Activated CD4-positive, alpha-beta T cell treated with anti-CD3 and anti-CD28 coated beads, Interleukin-2, amount 50 U/mL, for 48 hours (primary cell): ENCODE results near the gene KAT8.

Source experiments
- DNase-seq, 2 experiments: peaks; one replicate each; pipeline ENCODE4 v3.0.0-alpha.2; 2020

KAT8 gene

GRCh38 chr16:31117384-31118222 lies at the start of gene KAT8:
Gene KAT8 (plus strand): TSS chr16:31117664. CDS start chr16:31117682, 18 bp downstream.
- DNase-seq: peak; percentile 98 to 99

- no peak for DNase-seq
Observed at GRCh38 chr16:31071861-31072260, 45.6 kb upstream of the KAT8 start.

GRCh38 chr16:31072540-31073141 lies 44.8 kb upstream of the KAT8 start:
- DNase-seq: peak in 1 of 2 experiments; percentile 55

- peak; percentile 93 for DNase-seq
Observed at GRCh38 chr16:31073142-31073969, 44.1 kb upstream of the KAT8 start.

- DNase-seq: peak; percentile 98
Observed at GRCh38 chr16:31073970-31074813, 43.3 kb upstream of the KAT8 start, which contains the start of the genes ZNF646 and ZNF668. Gene ZNF646 (plus strand): TSS chr16:31074422. CDS start chr16:31076325, 1,903 bp downstream. Gene ZNF668 (minus strand): TSS chr16:31074240. CDS start chr16:31064459, 9,781 bp downstream.

GRCh38 chr16:31074814-31075183 lies 42.7 kb upstream of the KAT8 start:
- DNase-seq: no peak

- no peak for DNase-seq
Observed at GRCh38 chr16:31076319-31076718, 41.1 kb upstream of the KAT8 start.

GRCh38 chr16:31077024-31077423 lies 40.4 kb upstream of the KAT8 start:
- no peak for DNase-seq

- no peak for DNase-seq
Observed at GRCh38 chr16:31077592-31078396, 39.7 kb upstream of the KAT8 start.

- no peak for DNase-seq
Observed at GRCh38 chr16:31078597-31079341, 38.7 kb upstream of the KAT8 start.

GRCh38 chr16:31079342-31079944 lies 38.0 kb upstream of the KAT8 start:
- no peak for DNase-seq

- DNase-seq: no peak
Observed at GRCh38 chr16:31080035-31080629, 37.3 kb upstream of the KAT8 start.

GRCh38 chr16:31080756-31081419 lies 36.6 kb upstream of the KAT8 start:
- DNase-seq: no peak

GRCh38 chr16:31081428-31082351 lies 35.8 kb upstream of the KAT8 start:
- DNase-seq: no peak

GRCh38 chr16:31082368-31083045 lies 35.0 kb upstream of the KAT8 start:
- DNase-seq: no peak

- DNase-seq: no peak
Observed at GRCh38 chr16:31083081-31083480, 34.4 kb upstream of the KAT8 start.

GRCh38 chr16:31083556-31083955 lies 33.9 kb upstream of the KAT8 start:
- no peak for DNase-seq
